ENCODE measurements around the gene GPD2.

Gene GPD2

GRCh38 chr2:156435718-156436496 lies at the start of gene GPD2:
Gene GPD2 (plus strand): TSS chr2:156436379. CDS start chr2:156476106, 39,727 bp downstream.
- DNase-seq = peak; percentile 64

- DNase-seq = no peak
These were observed 42.0 kb upstream of the GPD2 start for GRCh38 chr2:156394033-156394741.

GRCh38 chr2:156396126-156396525 lies 40.1 kb upstream of the GPD2 start:
- DNase-seq = no peak

- DNase-seq = no peak
These were observed 39.0 kb upstream of the GPD2 start for GRCh38 chr2:156397229-156397628.

- no peak for DNase-seq
These were observed 38.0 kb upstream of the GPD2 start for GRCh38 chr2:156398176-156398575.

- no peak for DNase-seq
These were observed 36.8 kb upstream of the GPD2 start for GRCh38 chr2:156399224-156399949.

- peak; percentile 41 for DNase-seq
These were observed 36.1 kb upstream of the GPD2 start for GRCh38 chr2:156399950-156400705.

GRCh38 chr2:156400706-156401678 lies 35.2 kb upstream of the GPD2 start:
- peak; percentile 93 for DNase-seq

- no peak for DNase-seq
These were observed 34.3 kb upstream of the GPD2 start for GRCh38 chr2:156401861-156402260.

- peak; percentile 21 for DNase-seq
These were observed 30.6 kb upstream of the GPD2 start for GRCh38 chr2:156405586-156405985.

- DNase-seq = no peak
These were observed 24.3 kb upstream of the GPD2 start for GRCh38 chr2:156411835-156412234.

- DNase-seq = no peak
These were observed 14.3 kb upstream of the GPD2 start for GRCh38 chr2:156421851-156422250.

GRCh38 chr2:156423674-156424282 lies 12.4 kb upstream of the GPD2 start:
- no peak for DNase-seq

- DNase-seq = no peak
These were observed 9.1 kb upstream of the GPD2 start for GRCh38 chr2:156427074-156427473.

- no peak for DNase-seq
These were observed 7.0 kb upstream of the GPD2 start for GRCh38 chr2:156429211-156429610.

- DNase-seq = no peak
These were observed 5.8 kb upstream of the GPD2 start for GRCh38 chr2:156430236-156430979.

GRCh38 chr2:156430980-156431358 lies 5.2 kb upstream of the GPD2 start:
- no peak for DNase-seq

- DNase-seq = peak; percentile 21
These were observed 1.5 kb upstream of the GPD2 start for GRCh38 chr2:156434461-156435291.

GRCh38 chr2:156435396-156435717 lies 822 bp upstream of the GPD2 start:
- no peak for DNase-seq
